AG09309 (cell line): ENCODE data around the gene TKFC.

Experiments used
- DNase-seq: peaks from one replicate; pipeline ENCODE4 v3.0.0-alpha.2; 2010; ENCODE audit warnings: low read depth
- H3K4me3 ChIP-seq: 2 replicates; pipeline ENCODE4 v1.5.1; 2011; ENCODE audit warnings: mild to moderate bottlenecking, low read depth, low read length, moderate library complexity; ENCODE audit not compliant: control insufficient read depth
- CTCF ChIP-seq: IDR thresholded peaks from 2 replicates; pipeline ENCODE4 v1.5.1; 2011; ENCODE audit warnings: mild to moderate bottlenecking, low read depth, low read length, inconsistent platforms; ENCODE audit not compliant: insufficient read depth, control insufficient read depth; ENCODE audit errors: missing control alignments

TKFC gene

GRCh38 chr11:61337706-61338470 lies 4.9 kb downstream of the TKFC start:
- no peak for TF ChIP-seq CTCF
- H3K4me3 ChIP-seq: no peak overlapping the region
- no peak for DNase-seq

DNA sequence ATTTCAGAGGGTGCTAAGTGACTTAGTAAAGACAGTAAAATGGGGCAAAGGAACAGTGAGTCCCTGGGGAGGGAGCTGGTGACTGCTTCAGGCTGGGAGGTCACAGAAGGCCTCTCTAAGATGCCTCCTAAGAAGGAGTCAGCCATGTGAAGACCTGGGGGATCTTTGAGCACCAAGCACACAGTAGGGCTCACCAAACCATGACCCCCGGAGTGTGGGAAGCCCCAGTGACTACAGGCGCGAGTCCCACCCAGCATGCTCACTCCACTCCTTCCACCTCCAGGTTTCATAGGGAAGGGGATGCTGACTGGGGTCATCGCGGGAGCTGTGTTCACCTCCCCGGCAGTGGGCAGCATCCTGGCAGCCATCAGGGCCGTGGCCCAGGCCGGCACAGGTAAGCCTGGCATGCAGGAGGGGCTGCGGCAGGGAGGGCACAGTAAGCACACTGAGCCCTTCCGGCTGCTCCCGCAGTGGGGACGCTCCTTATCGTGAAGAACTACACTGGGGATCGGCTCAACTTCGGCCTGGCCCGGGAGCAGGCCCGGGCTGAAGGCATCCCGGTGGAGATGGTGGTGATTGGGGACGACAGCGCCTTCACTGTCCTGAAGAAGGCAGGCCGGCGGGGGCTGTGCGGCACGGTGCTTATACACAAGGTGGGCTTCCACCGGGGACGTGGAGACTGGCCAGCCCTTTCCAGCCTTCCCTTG lies 5.9 kb downstream of the TKFC start:
- DNase-seq: no peak
- no peak overlapping the region for H3K4me3 ChIP-seq
- no peak for TF ChIP-seq CTCF

GRCh38 chr11:61339490-61339878 lies 6.5 kb downstream of the TKFC start:
- no peak overlapping the region for H3K4me3 ChIP-seq
- no peak for TF ChIP-seq CTCF
- DNase-seq: no peak

GRCh38 chr11:61340979-61341378 lies 8.0 kb downstream of the TKFC start:
- TF ChIP-seq CTCF: no peak
- no peak overlapping the region for H3K4me3 ChIP-seq
- DNase-seq: no peak

- TF ChIP-seq CTCF: no peak
These were observed 8.7 kb downstream of the TKFC start for GRCh38 chr11:61341706-61342105.

GRCh38 chr11:61342207-61342803 lies 9.3 kb downstream of the TKFC start:
- no peak for TF ChIP-seq CTCF
- no peak overlapping the region for H3K4me3 ChIP-seq
- no peak for DNase-seq

More at GRCh38 chr11:61341706-61342105, 8.7 kb downstream of the TKFC start:
- H3K4me3 ChIP-seq: no peak overlapping the region
- DNase-seq: no peak
